ACHN (cell line): ENCODE measurements around the gene PIP4K2B.
"Not testable (repeated sequence)": the region's sequence is repeated elsewhere in the genome, so short reads cannot be mapped to it uniquely, and the experiment has no call there.

Source experiments
- DNase-seq: peaks from one replicate; pipeline ENCODE4 v3.0.0-alpha.2; 2015
- in situ Hi-C: cut with HindIII; loops from 2 replicates; pipeline ENCODE4 v1.10.0; 2017; ENCODE audit warnings: low sequenced_read_pairs, low pct_ligation_motif_present, low pct_unique_long_range_greater_than_20kb

Gene PIP4K2B

GRCh38 chr17:38733982-38734973 is 65.1 kb downstream of the PIP4K2B start:
- in situ Hi-C loops: no loop called here
- DNase-seq: peak; percentile 37

GRCh38 chr17:38733282-38733981 is 65.9 kb downstream of the PIP4K2B start:
- in situ Hi-C loops: no loop called here
- no peak for DNase-seq

GRCh38 chr17:38732376-38733281 is 66.7 kb downstream of the PIP4K2B start:
- no peak for DNase-seq
- in situ Hi-C loops: no loop called here

GRCh38 chr17:38731526-38732294 is 67.6 kb downstream of the PIP4K2B start:
- no peak for DNase-seq
- in situ Hi-C loops: no loop called here

- peak; percentile 86 for DNase-seq
- in situ Hi-C loops: no loop called here
Measured at GRCh38 chr17:38730526-38731379, 68.6 kb downstream of the PIP4K2B start.

- in situ Hi-C loops: no loop called here
- peak; percentile 93 for DNase-seq
Measured at GRCh38 chr17:38729886-38730525, 69.3 kb downstream of the PIP4K2B start, which contains the start of gene CISD3. Gene CISD3, plus strand, starts transcription at chr17:38730341. Its CDS starts 18 bp downstream, at chr17:38730359.

- no peak for DNase-seq
- in situ Hi-C loops: no loop called here
Measured at GRCh38 chr17:38729368-38729885, 69.9 kb downstream of the PIP4K2B start.

- in situ Hi-C loops: no loop called here
Measured at GRCh38 chr17:38728290-38728831, 71.0 kb downstream of the PIP4K2B start.

GRCh38 chr17:38727736-38728135 is 71.6 kb downstream of the PIP4K2B start:
- DNase-seq: no peak
- in situ Hi-C loops: no loop called here

More at GRCh38 chr17:38728290-38728831, 71.0 kb downstream of the PIP4K2B start:
- DNase-seq: no peak

GRCh38 chr17:38726145-38726544 is 73.2 kb downstream of the PIP4K2B start:
- in situ Hi-C loops, DNase-seq: not testable (repeated sequence)

GRCh38 chr17:38725066-38725465 is 74.3 kb downstream of the PIP4K2B start:
- in situ Hi-C loops: no loop called here
- no peak for DNase-seq

- no peak for DNase-seq
- in situ Hi-C loops: no loop called here
Measured at GRCh38 chr17:38724337-38724988, 74.9 kb downstream of the PIP4K2B start.

GRCh38 chr17:38721802-38722201 is 77.6 kb downstream of the PIP4K2B start:
- in situ Hi-C loops: no loop called here
- no peak for DNase-seq

GRCh38 chr17:38720941-38721340 is 78.4 kb downstream of the PIP4K2B start:
- in situ Hi-C loops: no loop called here
- DNase-seq: no peak

GRCh38 chr17:38719943-38720641 is 79.3 kb downstream of the PIP4K2B start:
- DNase-seq: no peak

More at GRCh38 chr17:38719943-38720641, 79.3 kb downstream of the PIP4K2B start:
- in situ Hi-C loops: no loop called here
